ENCODE data around the gene KLHL34. TPM values are rescaled to one million over a fixed set of nuclear protein-coding genes. Genes with fewer than 3 reads are reported as not detected.

KLHL34 gene
- total RNA-seq, 1 experiment from 2014 or later = not detected

DNA sequence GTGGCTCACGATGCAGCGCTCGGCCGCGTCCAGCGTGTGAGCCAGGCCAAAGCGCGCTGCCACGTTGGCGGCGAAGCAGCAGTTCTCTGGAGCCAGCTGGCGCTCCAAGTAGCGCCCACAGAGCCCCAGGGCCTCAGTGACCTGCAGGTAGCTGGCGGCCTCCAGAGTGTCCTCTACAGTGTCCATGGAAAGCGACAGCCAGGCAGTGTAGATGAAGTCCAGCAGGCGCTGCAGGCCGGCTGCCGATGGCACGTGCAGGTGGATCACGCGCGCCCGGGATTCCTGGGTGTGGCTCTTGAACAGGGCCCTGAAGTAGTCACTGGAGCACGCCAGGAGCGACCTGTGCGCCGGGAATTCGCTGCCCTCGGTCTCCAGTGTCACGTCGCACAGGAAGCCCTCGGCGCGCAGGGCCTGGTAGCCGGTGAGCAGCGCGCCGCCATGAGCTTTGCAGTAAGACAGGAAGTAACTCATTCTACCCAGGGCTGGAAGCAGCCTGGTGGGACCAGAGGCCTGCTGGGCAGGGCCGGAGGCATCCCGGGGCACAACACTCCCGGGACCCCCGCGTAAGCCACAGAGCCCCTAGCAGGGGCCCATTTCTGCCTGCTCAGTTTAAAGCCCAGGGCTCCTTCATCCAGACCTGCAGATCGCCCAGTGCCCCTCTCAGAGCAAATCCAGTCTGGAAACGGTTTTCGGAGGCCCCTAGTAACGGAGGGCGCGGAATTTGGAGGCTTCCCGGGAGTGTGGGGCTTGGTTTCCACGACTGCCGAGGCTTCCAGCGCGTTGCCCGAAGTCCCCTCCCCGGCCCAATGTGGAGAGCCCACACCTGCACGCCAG is 595 bp downstream of the KLHL34 start:
- DNase-seq (ENCODE audit: low read depth) = no peak
- in situ Hi-C loops (cut with HindIII; ENCODE audit: low pct_unique_long_range_greater_than_20kb, low sequenced_read_pairs) = no loop called here

DNA sequence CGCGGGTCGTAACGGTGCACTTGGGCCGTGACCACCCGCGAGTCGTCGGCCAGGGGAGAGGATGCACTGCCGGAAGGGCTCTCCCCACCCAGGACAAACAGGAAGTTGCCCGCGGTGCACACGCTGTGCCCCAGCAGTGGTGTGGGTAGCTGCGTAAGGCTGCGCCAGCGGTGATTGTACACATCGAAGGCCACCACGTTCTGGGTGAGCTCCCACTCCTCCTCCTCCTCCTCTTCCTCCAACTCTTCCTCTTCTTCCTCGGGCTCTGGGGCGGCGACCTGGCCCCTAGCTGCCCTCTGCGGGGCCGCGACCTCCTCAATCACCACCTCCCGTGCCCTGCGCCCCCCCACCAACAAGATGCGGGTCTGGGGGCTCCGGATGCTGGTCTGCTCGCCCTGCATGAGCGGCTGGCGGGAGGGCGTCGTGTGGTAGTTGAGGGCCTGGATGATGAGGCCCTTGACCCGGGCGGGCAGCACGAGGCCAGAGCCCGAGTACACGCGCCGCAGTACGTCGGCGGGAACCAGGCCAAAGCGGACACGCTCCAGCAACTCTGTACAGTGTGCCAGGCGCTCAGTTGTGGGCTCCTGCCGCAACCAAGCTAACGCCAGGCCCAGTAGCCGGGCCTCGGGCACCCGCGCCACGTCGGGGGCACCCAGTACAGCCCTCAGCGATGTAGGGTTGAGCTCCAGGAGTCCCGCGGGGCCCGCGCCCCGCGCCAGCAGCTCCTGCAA is 1.4 kb downstream of the KLHL34 start:
- DNase-seq (ENCODE audit: low read depth) = no peak
- in situ Hi-C loops (cut with HindIII; ENCODE audit: low pct_unique_long_range_greater_than_20kb, low sequenced_read_pairs) = no loop called here

DNA sequence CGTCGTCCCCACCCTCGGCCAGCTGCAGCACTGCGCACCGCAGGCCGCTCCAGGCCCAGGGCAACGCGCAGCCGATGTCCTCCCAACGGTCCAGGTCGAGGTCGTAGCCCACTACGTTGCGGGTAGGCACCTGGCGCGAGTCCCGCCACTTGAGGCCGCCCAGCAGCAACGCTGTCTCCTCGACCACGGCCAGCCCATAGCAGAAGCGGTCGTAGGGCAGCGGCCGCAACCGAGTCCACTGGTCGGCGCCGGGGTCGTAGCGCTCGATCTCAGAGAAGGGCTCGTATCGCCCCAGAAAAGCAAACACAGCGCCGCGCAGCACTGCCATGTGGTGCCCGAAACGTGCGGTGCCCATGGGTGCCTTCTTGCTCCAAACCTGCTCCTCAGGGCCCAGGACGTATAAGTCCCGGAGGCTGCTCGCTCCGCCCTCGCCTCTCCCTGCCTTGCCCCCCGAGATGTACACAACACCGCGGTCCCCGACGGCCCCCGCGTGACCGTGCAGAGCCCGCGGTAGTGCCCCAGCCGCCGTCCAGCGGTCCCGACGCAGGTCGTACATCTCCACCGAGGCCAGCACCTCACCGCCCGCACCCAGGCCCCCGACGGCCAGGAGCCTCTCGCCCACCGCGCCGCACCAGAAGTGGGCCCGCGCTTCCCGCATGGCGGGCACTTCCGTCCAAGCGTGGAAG is 2.1 kb downstream of the KLHL34 start:
- in situ Hi-C loops (cut with HindIII; ENCODE audit: low pct_unique_long_range_greater_than_20kb, low sequenced_read_pairs) = no loop called here
- no peak for DNase-seq (ENCODE audit: low read depth)

DNA sequence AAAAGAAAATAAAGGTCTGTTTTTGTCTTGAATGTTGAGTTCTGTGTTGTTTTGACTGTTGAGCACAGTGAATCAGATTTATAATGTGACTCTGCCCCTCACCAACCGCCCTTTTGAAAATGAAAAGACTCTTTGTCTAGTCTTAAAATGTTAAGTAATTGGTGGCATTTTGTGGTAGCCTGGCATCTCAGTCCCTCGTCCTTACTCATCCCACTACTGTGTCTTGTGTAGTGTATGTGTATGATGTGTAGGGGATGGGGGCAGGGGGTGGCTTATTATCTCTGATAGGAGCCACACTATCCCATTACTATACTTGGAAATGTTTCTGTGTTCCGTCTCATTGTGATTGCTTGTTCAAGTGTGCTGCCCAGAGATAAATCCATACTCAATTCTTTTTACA is 12.2 kb downstream of the KLHL34 start:
- no peak for DNase-seq (ENCODE audit: low read depth)
- in situ Hi-C loops (cut with HindIII; ENCODE audit: low pct_unique_long_range_greater_than_20kb, low sequenced_read_pairs) = no loop called here

DNA sequence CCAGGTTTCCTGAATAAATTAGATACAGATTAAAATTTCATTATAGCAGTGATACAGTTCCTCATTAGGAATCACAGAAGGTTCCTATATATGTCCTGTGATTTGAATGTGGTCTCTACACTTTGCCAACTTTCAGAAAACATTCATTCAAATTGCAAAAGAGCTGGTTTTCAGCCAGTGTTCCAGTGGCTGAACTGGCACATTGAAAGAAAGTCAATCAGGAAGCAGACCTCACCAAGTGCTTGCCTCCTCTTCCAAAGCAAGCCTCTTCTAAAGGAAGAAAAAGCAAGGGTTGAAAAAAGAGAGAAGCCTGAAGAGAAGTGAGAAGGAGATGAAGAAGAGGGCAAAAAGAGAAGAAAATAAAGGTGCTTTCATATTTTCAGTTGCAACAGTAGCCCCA is 12.7 kb downstream of the KLHL34 start:
- DNase-seq (ENCODE audit: low read depth) = no peak
- in situ Hi-C loops (cut with HindIII; ENCODE audit: low pct_unique_long_range_greater_than_20kb, low sequenced_read_pairs) = no loop called here

DNA sequence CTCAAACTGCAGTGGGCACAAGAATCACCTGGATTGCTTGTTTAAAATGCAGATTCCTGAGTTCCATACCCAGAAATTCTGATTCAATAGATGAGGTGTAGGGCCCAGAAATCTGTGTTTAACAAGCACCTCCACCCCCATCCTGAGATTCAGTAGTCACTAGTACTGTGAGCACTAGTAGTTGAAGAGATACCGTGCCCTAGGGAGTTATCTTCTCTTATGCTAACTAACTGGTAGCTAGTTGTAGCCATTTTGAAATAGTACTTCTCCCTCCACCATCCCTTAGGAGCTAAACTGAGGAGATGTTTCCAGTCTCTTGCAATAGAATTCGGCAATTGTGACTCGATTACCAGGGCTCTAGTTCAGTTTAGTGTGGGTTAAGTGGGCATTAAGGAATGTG is 18.4 kb downstream of the KLHL34 start:
- DNase-seq (ENCODE audit: low read depth) = no peak
- in situ Hi-C loops (cut with HindIII; ENCODE audit: low pct_unique_long_range_greater_than_20kb, low sequenced_read_pairs) = no loop called here

DNA sequence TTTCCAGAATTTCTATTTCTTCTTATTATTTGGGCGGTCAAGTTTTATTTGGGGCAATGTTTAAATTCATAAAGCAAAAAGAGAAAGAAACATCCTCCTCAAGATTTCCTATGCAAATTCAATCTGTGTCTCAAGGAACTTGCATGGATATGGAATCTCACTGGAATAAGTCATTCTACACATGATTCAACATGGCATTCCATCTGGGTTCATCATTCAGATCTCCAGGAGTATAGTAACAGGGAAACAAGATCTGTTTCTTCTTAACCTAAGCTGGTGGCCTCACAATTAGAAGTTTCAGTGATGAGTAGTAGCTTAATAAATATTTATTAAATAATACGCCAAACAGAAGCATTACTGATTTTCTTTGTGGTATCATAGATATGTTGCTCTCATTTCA is 19.8 kb downstream of the KLHL34 start:
- no peak for DNase-seq (ENCODE audit: low read depth)
- in situ Hi-C loops (cut with HindIII; ENCODE audit: low pct_unique_long_range_greater_than_20kb, low sequenced_read_pairs) = no loop called here

DNA sequence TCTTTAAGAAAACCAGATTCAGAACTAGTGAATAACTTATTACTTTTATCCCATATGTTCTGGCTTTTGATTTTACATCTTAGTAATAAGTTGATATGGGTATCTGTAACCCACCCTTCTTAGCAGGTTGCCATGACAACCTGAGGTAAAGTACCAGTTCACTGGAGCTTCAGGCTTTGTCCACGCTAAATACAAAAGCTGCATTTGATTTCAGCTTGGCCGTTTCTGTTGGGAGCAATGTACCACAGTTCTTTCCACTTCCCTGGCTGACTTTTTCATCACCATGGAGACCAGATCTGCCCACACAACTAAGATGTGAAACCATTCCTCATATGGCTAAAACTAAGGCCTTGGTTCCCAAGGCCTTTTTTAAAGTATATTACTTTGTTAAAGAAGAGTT is 26.1 kb downstream of the KLHL34 start:
- in situ Hi-C loops (cut with HindIII; ENCODE audit: low pct_unique_long_range_greater_than_20kb, low sequenced_read_pairs) = no loop called here
- no peak for DNase-seq (ENCODE audit: low read depth)

DNA sequence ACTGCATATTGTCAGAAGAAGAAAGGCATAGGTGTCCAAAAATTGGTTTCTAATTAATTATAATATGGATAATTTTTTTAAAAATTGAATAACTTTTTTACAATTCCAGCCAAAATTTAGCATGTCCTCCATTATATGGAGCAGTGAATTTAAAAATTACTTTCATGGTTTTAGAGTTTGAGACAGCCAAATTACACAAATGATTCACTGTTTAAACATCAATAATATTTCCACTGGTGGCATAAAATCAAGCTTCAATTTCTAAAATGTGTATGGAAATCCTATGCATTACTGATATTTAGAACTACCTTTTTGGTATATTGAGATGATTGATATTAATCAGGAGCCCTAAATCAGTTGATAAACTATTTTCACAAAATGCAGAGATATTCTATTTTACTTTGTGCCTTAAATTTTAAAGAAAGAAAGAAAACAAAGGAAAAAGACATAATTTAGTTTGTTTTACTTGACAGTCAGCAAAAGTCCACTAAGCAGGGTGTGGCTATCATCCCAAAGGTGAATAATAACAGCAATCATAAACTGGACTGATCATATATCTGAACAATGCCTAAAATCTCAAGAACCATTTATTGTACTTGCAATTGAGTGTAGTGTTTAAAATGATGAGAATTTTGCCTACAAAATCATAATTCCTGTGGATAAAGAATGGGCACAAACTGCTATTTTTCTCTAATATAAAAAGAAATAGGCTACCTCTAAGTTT is 34.2 kb downstream of the KLHL34 start:
- DNase-seq (ENCODE audit: low read depth) = no peak
- in situ Hi-C loops (cut with HindIII; ENCODE audit: low pct_unique_long_range_greater_than_20kb, low sequenced_read_pairs) = no loop called here

DNA sequence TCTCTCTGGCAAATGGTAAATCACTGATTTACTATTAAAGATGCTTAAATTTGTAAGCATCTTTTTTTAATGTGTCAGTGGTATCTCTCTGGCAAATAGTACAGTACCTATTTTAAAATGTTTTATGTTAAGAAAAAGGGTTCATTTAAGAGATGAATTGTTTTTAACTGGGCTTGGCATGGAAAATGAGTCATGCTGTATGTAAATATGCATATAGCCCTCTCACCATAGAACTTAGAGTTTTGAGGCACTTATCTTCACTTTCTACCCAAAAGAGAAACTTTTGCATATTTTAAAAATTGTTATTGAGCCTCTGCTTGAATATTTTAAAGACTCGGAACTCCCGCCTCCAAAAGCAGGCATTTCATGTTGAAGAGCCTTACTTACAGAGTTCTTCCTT is 37.9 kb downstream of the KLHL34 start:
- in situ Hi-C loops (cut with HindIII; ENCODE audit: low pct_unique_long_range_greater_than_20kb, low sequenced_read_pairs) = no loop called here
- DNase-seq (ENCODE audit: low read depth) = no peak

DNA sequence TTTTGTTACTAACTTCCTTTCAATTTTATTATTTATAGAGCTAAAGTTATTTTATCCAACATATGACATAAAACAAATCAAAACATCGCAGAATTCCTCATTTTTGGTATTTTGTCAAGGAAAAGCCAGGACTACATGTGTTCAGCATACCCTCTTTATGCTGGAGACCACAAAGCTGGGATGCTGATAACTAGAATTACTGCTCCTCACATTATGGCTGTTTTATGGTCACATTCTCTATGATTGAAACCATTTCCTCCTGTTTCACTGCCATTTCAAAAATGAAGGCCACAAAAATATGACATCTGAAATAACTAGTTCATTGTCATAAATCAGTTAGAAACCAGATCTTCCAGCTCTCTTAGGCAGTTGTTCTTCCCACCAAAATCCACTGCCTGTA is 41.7 kb downstream of the KLHL34 start:
- in situ Hi-C loops (cut with HindIII; ENCODE audit: low pct_unique_long_range_greater_than_20kb, low sequenced_read_pairs) = no loop called here
- no peak for DNase-seq (ENCODE audit: low read depth)

DNA sequence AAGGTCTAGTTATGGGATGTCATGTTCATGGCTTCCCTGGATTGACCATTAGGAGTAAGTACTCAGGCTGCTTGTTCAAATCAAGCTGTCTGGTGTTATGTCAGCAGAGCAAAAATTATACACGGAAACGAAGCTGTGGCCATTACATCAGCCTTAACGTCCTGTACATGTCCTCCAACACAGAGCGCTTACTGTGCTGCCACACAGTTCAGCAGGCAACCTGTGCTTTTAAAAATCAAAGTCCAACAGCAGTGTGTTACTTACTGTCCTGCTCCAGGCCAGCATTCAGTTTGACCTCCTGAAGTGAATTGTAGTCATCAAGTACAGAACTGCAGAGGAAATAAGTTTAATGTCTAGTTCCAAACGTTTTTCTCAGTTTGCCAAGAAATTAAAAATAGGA is 46.0 kb downstream of the KLHL34 start:
- no peak for DNase-seq (ENCODE audit: low read depth)
- in situ Hi-C loops (cut with HindIII; ENCODE audit: low pct_unique_long_range_greater_than_20kb, low sequenced_read_pairs) = no loop called here

DNA sequence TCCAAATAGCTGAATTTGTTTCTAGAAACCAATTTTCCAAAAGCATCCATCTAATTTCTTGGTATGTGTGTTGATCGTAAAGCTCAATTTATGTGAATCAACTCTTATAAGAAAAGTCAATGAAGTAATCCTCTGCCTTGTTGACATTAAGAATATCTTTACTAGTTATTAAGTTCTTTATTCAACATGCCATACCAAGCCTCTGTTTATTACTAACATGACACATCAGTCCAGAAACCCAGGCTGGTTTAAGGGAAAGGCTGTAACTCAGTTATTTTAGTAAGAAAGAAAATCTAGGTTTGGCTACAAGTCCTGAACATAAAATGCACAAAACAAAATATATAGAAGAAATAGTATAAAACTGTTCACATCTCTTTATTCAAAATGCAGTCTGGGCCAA is 48.0 kb downstream of the KLHL34 start:
- in situ Hi-C loops (cut with HindIII; ENCODE audit: low pct_unique_long_range_greater_than_20kb, low sequenced_read_pairs) = no loop called here
- DNase-seq (ENCODE audit: low read depth) = no peak

DNA sequence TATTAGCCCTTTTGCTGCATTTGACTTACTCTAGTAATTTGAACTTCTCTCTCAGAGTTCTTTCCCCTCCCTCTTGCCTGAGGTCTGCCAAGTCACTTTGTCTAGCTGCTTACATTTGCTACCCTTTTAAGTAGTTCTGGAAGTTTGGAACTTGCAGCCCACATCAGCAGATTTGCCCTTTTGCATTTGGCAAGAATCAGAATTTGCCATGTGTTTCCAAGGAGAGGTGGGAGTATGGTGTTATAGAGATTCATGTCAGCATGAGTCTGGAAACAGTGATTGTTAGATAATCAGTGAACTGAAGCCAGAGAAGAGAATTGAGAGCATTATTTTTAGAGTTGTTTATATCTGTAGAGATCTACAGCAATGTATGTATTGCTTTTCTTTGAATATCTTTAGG is 52.1 kb downstream of the KLHL34 start:
- in situ Hi-C loops (cut with HindIII; ENCODE audit: low pct_unique_long_range_greater_than_20kb, low sequenced_read_pairs) = no loop called here
- no peak for DNase-seq (ENCODE audit: low read depth)

Other genes starting within 250 kb of the KLHL34 start
- gene SMPX, start 99.8 kb upstream of the KLHL34 start, total RNA-seq (2014; rRNA removed; shearing (Covaris generic); ENCODE audit: low replicate concordance) = 1.4 and 3.9 TPM in 2 replicates
- 6.2 and 6.7 TPM in 2 replicates for gene MBTPS2, start 181.3 kb upstream of the KLHL34 start, total RNA-seq (2014; rRNA removed; shearing (Covaris generic); ENCODE audit: low replicate concordance)
- 0.20 TPM in 1 of 2 replicates, not detected in the other for gene YY2, start 197.7 kb upstream of the KLHL34 start, total RNA-seq (2014; rRNA removed; shearing (Covaris generic); ENCODE audit: low replicate concordance)